NCI-H2227 treated with DMSO at 0.1 percent for 48 hours (cell line): Measurements from ENCODE around the gene MINDY4.

Experiments
- DNase-seq: peaks from one replicate; lab custom pipeline; 2025; lab: John Stamatoyannopoulos, UW

Gene MINDY4

GRCh38 chr7:30771174-30771879, at the start of gene MINDY4:
Gene MINDY4, plus strand, starts transcription at chr7:30771417. Its CDS starts 77 bp downstream, at chr7:30771494.
- peak; percentile 82 for DNase-seq

DNA sequence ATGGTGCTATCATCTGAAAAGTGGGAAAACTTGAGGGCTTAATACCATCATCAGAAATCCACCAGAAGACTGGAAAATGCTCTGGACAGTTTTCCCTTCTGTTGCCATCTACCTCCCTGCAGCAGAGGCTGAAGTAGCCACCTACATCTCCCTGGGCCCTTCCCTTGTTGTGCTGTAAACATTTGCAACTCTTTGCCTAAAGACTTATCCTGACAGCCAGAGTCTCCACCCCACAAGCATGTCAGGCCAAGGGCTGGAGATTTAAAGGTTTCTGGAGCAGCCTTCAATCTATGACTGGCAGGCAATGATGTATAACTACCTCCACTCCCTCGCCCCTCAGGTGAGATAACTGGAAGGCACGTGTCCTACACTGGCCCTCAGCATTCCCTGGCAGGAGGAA, 49.0 kb upstream of the MINDY4 start:
- DNase-seq: no peak

GRCh38 chr7:30722671-30723070, 48.5 kb upstream of the MINDY4 start:
- DNase-seq: no peak

DNA sequence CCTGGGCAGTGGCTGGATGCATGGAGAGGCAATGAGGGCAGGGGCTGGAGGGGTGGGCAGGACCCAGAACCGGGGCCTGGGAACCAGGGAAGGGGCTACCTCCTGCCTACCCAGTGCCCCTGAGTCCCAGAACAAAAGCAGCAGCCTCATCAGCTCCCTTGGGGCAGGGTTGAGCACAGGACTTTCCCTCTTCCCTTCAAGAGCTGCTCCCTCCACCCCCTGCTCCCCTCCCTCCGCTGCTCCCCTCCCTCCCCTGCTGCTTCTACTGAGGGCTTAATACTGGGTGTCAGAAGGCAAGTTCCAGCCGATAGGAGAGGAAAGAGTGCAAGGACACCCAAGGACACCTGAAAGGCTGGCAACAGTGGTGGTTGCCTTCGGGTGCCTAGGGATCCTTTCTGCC, 47.4 kb upstream of the MINDY4 start:
- no peak for DNase-seq

- no peak for DNase-seq
Observed at GRCh38 chr7:30726296-30727006, 44.8 kb upstream of the MINDY4 start.

DNA sequence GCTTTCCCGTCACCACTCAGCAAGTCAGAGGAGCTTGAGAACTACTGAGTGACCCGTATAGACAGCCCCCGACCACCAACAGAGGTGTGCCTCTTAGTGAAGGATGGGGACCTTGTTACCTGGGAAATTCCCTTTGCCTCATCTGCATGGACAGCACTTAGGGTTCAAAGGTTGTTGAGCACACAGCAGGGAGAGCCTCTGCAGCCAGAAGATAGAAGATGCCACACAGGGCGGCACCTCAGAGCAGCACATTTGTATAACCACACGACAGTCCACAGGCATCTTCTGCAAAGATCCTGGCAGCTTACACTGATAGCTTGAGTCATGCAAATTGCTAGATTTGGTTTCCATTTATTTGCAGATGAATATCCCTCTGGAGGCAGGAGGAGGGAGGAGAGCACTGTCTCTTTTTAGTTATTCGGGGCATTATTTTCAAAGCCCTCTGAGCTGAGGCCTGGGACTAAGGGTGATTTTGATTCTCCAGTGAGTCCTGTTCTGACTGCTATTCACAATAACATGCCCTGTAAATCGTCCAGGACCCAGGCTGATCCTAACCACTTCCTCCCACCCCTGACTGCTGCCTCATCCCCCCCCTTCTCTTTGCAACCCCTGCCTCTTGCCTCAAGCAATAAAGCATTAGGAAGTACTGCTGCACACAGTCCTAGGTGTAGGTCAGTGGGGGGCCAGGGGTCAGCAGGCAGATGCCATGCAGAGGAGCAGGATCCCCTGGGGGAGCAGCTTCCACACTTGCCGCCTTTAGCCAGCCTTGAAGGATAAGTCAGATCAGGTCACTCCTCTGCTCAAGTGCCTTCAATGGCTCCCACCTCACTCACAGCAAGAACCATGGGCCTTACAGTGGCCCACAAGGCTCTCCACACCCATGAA, 43.9 kb upstream of the MINDY4 start:
- DNase-seq: no peak

GRCh38 chr7:30728591-30729100, 42.6 kb upstream of the MINDY4 start:
- no peak for DNase-seq

DNA sequence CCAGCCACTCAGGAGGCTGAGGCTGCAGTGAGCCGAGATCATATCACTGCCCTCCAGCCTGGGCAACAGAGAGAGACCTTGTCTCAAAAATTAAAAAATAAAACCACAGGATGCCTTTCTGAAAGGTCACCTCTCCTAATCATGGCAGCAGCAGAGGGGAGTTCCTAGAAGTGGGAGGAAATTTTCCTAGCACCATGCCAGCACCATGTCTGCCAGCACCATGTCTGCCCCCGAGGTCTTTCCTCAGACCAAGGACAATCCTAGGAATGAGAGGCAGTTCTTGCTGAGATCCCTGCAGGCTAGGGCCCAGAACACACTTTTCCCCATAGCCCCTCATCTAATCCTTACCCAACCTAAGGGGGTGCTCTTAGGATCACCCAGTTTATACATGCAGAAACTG, 41.6 kb upstream of the MINDY4 start:
- no peak for DNase-seq

GRCh38 chr7:30730097-30730496, 41.1 kb upstream of the MINDY4 start:
- DNase-seq: no peak

- DNase-seq: no peak
Observed at GRCh38 chr7:30730996-30731395, 40.2 kb upstream of the MINDY4 start.

DNA sequence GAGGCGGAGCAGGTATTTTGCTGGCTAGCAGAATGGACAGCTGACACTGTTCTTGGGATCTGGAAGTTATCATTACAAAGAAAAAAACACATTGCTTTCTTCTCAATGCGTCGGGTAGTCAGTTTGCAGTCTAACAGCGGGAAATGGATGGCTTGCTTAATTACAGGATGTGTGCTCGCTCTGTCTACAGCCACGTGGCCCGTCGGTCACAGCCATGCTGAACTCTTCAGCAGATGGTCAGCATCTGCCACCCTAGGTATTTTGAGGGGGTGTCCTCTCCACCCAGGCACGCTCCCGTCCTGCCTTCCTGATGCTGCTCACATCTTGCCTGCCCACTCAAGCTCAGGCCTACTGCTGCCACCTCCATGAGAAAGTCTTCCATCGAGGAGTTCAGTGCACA, 39.6 kb upstream of the MINDY4 start:
- peak; percentile 13 for DNase-seq

DNA sequence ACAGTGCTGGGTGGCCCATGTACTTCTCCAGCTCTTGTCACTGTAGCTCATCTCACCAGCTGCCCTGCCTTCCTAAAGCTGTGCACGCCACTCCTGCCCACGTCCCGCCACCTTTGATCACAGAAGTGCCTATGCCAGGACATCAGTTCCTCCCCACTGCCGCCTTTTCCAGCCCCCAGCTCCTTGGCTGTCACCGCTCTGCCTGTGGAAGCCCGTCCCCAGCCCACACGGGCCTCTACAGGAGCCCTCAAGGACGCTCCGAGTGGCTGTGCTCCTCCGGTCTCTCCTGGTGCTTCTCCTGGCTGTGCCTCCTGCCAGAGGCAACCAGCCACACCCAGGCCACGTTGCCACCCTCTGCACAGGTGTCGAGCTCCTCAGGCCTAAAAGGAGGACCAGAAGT, 38.6 kb upstream of the MINDY4 start:
- no peak for DNase-seq

DNA sequence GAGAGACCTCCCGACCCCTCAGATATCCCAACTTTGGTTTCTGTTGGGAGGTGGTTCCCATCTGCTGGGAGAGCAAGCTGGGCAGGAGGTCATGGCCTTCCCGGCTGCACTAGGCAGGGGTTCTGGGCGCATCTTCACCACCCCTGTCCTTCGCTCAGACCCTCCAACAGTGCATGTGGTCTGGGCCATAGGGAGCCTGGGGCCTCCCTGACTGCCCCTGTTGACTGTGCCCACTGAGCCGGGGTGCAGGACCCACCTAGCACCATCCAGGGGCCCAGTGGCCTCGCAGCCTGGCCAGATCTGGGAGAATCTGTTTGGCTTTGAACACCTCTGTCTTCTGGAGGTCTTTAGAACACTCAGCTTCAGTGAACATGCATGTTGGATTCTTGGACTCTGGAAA, 38.0 kb upstream of the MINDY4 start:
- DNase-seq: no peak

GRCh38 chr7:30733691-30734090, 37.5 kb upstream of the MINDY4 start:
- DNase-seq: no peak

DNA sequence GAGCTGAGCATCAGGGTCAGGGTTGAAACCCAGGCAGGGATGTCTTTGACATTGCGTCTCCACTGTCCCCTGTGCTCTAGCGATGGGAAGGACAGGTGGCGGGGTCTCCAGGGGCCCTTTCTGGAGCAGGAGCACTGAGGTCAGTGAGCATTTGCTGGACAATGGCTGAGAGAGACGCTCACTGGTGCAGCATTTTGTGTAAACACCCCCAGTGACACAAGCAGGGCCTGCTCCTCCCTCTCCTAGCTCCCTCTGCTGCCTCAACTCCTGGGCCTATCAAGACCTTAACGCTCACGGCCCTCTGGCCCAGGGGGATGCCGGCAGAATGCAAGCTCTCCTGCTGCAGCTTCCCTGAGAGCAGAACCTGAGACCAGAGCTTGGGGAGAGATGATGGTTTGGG, 36.7 kb upstream of the MINDY4 start:
- no peak for DNase-seq

- no peak for DNase-seq
Observed at GRCh38 chr7:30735631-30736030, 35.6 kb upstream of the MINDY4 start.

DNA sequence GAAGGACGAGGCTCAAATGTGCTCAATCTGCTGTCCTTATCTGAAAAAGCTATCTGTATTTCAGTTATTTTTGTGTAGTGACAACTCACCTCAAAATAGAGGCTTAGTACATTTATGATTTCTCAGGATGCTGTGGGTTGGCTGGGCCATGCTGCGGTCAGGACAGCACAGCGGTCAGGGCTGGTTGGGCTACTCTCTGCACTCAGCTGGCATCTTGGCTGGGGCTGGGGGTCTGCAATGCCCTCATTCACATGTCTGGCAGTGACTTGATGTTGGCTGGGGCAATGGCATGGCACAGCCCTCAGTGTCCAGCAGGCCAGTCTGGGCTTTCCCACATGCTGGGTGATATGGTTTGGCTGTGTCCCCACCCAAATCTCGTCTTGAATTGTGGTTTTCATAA, 34.9 kb upstream of the MINDY4 start:
- no peak for DNase-seq

DNA sequence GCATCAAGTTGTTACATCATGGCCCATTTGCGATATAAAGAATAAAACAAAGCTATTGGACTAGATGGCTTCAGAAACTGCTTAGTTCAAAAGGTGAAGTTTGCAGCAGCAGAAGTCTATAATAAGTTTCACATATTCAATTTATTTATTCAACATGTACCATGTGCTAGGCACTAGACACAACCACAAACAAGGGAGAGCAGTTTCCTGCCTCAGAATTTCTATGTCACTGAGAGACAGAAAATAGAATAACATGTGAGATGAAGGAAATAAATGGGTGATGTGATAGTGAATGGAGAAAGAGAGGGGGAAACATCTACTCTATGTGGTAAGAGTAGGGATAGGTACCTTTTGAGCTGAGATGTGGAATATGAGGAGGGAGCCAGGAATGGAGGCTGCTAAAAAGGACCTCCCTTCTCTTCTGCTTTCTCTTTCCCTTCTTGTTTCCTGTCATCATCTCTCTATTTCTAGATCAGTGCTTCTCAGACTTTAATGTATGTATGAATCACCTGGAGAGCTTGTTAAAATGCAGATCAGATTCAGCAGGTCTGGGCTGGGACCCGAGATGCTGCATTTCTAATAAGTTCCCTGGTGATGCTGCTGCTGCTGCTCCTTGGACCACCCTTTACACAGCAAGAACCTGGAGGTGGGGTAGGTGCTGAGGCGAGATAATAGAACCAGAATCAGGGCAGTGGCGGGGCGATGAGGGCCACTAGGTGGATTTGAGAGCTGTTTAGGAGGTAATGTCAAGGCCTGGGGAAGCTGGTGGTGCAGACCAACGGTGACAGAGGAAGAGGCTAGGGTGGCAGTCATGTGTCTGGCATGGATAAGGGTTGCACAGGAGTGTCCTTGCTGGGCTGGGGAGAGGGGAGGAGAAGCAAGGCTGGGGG, 32.9 kb upstream of the MINDY4 start:
- no peak for DNase-seq

DNA sequence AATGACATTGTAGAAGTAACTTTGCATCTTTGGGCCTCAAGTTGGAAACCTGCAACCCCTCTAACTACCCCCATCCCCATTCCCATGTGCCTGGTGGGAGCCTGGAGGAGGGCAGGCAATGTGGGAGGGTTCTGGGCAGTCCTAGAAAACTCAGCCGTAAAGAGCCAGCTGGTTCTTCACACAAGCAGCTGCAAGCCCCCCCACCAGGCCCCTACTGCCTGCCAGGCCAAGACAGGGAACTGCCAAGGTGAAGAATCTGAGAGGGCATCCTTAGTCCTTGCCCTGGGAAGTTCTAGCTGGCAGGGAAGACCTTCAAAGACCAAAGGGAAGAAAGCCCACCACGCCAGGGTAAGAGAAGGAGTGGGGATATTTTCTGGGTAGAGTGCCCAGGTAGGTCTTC, 31.5 kb upstream of the MINDY4 start:
- DNase-seq: no peak

DNA sequence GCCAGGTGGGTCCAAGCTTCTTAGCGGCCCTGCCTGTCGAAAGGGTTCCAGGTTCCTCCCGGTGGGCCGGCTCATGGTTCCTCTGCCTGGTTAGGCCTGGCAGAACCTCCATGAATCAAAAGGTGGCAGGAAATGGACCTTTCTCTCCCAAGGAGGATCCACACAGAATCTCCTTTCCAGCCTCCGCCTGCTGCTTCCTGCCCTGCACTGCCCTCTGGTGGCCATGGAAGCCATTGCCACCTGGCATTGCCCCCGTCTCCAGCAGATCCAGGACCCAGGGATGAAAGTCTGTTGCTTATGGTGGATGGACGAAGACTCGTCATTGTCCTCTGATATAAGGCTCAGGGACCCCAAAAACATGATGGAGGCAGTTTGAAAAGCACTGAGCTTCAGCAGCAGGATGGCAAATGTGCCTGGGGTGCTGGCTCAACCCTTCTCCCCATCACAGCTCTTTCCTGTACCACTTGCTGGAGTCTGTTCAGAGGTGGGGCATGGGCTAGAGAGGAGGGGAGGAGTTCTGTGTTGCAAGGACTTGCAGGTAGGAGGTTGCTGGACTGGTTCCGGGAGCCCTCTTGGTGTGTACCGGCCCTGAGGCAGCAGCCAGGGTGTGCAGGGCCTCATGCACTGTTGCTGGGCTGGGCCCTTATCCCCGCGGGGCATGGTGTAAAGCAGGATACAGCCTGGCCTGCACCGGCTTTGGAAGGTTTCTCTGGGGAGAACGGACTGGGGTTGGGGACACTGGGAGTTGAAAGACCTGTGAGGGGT, 30.6 kb upstream of the MINDY4 start:
- peak; percentile 50 for DNase-seq

DNA sequence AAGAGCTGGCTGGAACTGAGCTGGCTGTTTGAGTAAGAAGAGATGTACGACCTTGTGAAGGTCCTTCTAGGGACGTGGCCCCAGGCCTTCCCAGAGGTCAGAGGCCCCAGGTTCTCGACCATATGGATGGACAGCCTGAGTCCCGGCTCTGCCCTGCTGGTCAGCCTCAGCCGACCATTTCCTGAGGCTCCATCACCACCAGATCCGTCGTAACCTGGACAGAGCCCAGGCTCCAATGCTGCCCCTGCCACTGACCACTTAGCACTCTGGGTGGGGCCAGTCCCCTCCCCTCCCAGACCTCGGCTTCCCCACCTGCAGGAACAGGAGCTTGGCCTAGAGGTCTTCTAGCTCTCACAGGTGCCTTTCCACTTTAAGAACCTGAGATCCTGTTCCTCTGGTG, 29.9 kb upstream of the MINDY4 start:
- no peak for DNase-seq
